OCI-M2 (cell line): ENCODE results near the gene CASP4.

Source experiments
- DNase-seq: peaks from one replicate; lab custom pipeline; 2025; ENCODE audit not compliant: unreplicated experiment; lab: John Stamatoyannopoulos, UW

The CASP4 gene

GRCh38 chr11:104895634-104896033 lies 72.7 kb downstream of the CASP4 start:
- no peak for DNase-seq

GRCh38 chr11:104893876-104894275 lies 74.5 kb downstream of the CASP4 start:
- no peak for DNase-seq
